ENCODE results near the gene OAT. TPM values are rescaled to one million over a fixed set of nuclear protein-coding genes. Genes with fewer than 3 reads are reported as not detected.

OAT gene
- total RNA-seq, 1 donor from 2014 or later: 119 TPM

DNA sequence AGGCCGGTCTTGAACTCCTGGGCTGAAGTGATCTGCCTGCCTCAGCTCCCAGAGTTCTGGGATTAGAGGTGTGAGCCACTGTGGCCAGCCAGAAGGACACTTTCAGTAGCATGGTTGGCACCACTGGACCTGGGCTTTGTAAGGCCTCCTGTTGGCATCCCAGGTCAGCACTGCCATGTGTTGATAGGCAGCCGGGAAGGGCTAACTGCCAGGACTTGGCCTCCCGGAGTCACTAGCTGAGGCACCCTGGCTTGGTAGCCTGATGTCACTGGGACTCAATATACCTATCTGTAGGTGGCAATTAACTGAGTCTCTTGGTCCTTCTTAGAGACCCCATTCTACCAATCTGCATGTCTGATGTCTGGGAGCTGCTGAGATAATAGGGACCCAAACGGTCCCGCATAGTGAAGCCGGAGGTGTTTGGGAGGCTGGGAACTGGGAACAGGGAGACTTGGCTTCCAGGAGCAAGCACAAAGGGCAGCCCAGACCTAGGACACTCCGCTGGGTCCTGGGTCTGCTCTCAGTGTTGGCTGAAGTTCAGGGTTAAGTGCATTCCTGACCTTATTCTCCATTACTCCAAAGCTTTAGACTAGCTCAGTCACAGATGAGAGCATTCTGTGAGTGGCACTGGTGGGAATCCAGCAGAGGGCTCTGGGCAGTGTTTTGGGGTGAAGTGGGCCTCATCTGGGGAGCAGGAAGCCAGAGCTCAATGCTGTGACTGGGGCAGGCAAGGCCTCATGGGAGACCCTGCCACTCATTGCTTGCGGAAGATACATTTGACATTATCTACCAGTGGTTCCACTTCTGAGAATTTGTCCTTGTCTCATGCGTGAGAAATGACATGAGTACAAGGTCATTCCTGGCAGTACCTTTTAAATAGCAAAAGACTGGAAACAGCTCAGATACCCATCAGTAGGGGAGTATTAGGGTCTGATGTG lies 45.6 kb upstream of the OAT start:
- H4K20me1 ChIP-seq (ENCODE audit: insufficient read depth, low read length): peaks cover 13% of the 10 kb centered on the region
- no peak for DNase-seq (ENCODE audit: low read depth)
- H2AFZ ChIP-seq (ENCODE audit: low read depth, low read length): no peak overlapping the region
- no peaks in the 10 kb centered on the region for H3K9me3 ChIP-seq (ENCODE audit: insufficient read depth, low read depth, low read length)
- H3K4me3 Mint-ChIP-seq (ENCODE audit: unreplicated experiment): no peak overlapping the region
- H3K27ac ChIP-seq (ENCODE audit: low read depth, low read length): no peak overlapping the region
- H3K9ac ChIP-seq (ENCODE audit: low read length): no peak overlapping the region
- FAIRE-seq: no peak
- no peak overlapping the region for H3K4me2 ChIP-seq (ENCODE audit: low read length)
- H3K79me2 ChIP-seq (ENCODE audit: insufficient read depth, low read length): no peaks in the 10 kb centered on the region
- TF ChIP-seq, protein P1, sequence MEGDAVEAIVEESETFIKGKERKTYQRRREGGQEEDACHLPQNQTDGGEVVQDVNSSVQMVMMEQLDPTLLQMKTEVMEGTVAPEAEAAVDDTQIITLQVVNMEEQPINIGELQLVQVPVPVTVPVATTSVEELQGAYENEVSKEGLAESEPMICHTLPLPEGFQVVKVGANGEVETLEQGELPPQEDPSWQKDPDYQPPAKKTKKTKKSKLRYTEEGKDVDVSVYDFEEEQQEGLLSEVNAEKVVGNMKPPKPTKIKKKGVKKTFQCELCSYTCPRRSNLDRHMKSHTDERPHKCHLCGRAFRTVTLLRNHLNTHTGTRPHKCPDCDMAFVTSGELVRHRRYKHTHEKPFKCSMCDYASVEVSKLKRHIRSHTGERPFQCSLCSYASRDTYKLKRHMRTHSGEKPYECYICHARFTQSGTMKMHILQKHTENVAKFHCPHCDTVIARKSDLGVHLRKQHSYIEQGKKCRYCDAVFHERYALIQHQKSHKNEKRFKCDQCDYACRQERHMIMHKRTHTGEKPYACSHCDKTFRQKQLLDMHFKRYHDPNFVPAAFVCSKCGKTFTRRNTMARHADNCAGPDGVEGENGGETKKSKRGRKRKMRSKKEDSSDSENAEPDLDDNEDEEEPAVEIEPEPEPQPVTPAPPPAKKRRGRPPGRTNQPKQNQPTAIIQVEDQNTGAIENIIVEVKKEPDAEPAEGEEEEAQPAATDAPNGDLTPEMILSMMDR (IDR thresholded peaks at IDR 0.05; ENCODE audit: insufficient read depth, low read depth, low read length): no peak
- TF ChIP-seq EZH2 (IDR thresholded peaks at IDR 0.05; ENCODE audit: insufficient read depth, low read length): no peak
- H3K36me3 ChIP-seq (ENCODE audit: insufficient read depth, low read length): no peaks in the 10 kb centered on the region
- peaks cover 3% of the 10 kb centered on the region for H3K4me1 Mint-ChIP-seq (ENCODE audit: low read depth, unreplicated experiment)
- H3K9me3 Mint-ChIP-seq (ENCODE audit: unreplicated experiment): peaks cover 7% of the 10 kb centered on the region
- H3K4me3 ChIP-seq (ENCODE audit: insufficient read depth, low read depth, low read length): no peak overlapping the region
- peaks cover 4% of the 10 kb centered on the region for H3K27me3 ChIP-seq (ENCODE audit: insufficient read depth, low read length)
- H3K4me1 ChIP-seq (ENCODE audit: insufficient read depth, low read length): peaks cover 4% of the 10 kb centered on the region
- peaks cover 1% of the 10 kb centered on the region for H3K27me3 Mint-ChIP-seq (ENCODE audit: low read depth, unreplicated experiment)
- H3K27ac Mint-ChIP-seq (ENCODE audit: unreplicated experiment): no peak overlapping the region
- H3K36me3 Mint-ChIP-seq (ENCODE audit: low read depth, unreplicated experiment): no peaks in the 10 kb centered on the region

DNA sequence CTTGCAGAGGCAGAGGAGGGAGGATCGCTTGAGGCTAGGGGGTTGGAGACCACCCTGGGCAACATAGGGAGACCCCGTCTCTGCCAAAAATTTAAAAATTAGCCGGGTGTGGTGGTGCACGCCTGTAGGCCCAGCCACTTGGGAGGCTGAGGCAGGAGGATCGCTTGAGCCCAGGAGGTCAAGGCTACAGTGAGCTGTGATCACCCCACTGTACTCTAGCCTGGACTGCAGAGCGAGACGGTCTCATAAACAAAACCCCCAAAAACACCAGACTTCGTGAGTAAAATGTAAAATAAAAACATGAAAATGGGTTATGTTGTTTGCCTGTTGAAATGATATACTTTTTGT lies 43.6 kb upstream of the OAT start:
- FAIRE-seq (no peak), DNase-seq (ENCODE audit: low read depth) (no peak)
- H3K9me3 Mint-ChIP-seq (ENCODE audit: unreplicated experiment): peaks cover 7% of the 10 kb centered on the region
- H3K79me2 ChIP-seq (ENCODE audit: insufficient read depth, low read length): no peaks in the 10 kb centered on the region
- TF ChIP-seq EZH2 (IDR thresholded peaks at IDR 0.05; ENCODE audit: insufficient read depth, low read length): no peak
- TF ChIP-seq, protein P1 (IDR thresholded peaks at IDR 0.05; ENCODE audit: insufficient read depth, low read depth, low read length): no peak
- peak overlapping the region; percentile 96 for H3K4me2 ChIP-seq (ENCODE audit: low read length)
- peaks cover 4% of the 10 kb centered on the region for H3K4me1 ChIP-seq (ENCODE audit: insufficient read depth, low read length)
- H3K4me1 Mint-ChIP-seq (ENCODE audit: low read depth, unreplicated experiment): peaks cover 3% of the 10 kb centered on the region
- peak overlapping the region; percentile 87 for H3K4me3 Mint-ChIP-seq (ENCODE audit: unreplicated experiment)
- peaks cover 4% of the 10 kb centered on the region for H3K27me3 Mint-ChIP-seq (ENCODE audit: low read depth, unreplicated experiment)
- peaks cover 10% of the 10 kb centered on the region for H3K27me3 ChIP-seq (ENCODE audit: insufficient read depth, low read length)
- peak overlapping the region; percentile 77 for H3K4me3 ChIP-seq (ENCODE audit: insufficient read depth, low read depth, low read length)
- no peaks in the 10 kb centered on the region for H3K36me3 ChIP-seq (ENCODE audit: insufficient read depth, low read length)
- H4K20me1 ChIP-seq (ENCODE audit: insufficient read depth, low read length): peaks cover 9% of the 10 kb centered on the region
- no peak overlapping the region for H3K27ac Mint-ChIP-seq (ENCODE audit: unreplicated experiment)
- H3K9me3 ChIP-seq (ENCODE audit: insufficient read depth, low read depth, low read length): no peaks in the 10 kb centered on the region
- H3K27ac ChIP-seq (ENCODE audit: low read depth, low read length): peak overlapping the region; percentile 26
- H3K9ac ChIP-seq (ENCODE audit: low read length): peak overlapping the region; percentile 74
- no peaks in the 10 kb centered on the region for H3K36me3 Mint-ChIP-seq (ENCODE audit: low read depth, unreplicated experiment)
- H2AFZ ChIP-seq (ENCODE audit: low read depth, low read length): peak overlapping the region; percentile 98
